ENCODE results near the gene ST8SIA6.

The ST8SIA6 gene

GRCh38 chr10:17383801-17384555 is 70.4 kb downstream of the ST8SIA6 start:
- DNase-seq = no peak

DNA sequence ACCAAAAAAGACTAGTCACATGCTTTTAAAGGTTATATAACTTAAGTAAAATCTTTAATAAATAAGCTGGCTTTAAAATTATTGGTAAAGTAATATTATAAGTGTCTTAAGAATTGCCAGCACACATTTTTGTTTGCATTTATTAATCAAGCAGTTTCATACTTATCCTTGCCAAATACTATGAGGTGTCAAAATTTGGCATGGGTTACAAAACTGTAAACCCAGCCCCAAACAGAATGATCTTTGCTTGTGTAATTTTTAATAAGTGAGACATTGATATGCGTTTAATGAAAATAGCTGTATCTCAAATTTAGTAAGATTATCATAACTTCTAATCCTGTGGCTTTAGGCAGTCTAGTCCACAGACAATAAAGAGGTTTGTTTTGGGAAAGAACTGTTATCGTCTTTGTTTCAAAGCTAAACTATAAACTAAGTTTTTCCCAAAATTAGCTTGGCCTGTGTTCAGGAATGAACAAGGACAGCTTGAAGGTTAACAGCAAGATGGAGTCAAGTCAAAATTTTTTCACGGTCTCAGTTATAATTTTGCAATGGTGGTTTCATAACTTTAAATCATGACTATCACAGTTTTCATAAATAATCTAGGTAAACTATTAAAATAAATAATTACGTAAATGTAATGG is 72.8 kb downstream of the ST8SIA6 start:
- DNase-seq = no peak

DNA sequence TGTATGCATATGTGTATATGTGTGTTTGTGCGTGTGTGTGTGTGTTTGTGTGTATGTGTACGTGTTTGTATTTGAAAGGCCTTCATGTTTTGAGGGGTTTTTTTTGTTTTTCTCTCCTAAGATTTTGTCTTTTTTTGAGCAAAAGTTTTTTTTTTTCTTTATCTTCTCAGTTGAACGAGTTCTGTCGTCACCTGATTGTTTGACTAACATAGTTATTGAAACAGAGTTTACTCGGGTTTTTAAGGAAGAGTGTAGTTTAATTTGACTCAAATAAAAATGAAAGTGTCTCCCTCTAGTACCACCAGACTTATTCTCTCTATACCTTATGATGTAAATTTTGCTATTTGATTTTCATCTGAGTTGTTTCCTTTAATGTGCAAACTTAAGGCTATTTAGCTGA is 73.5 kb downstream of the ST8SIA6 start:
- no peak for DNase-seq

- no peak for DNase-seq
Measured at GRCh38 chr10:17380016-17380415, 74.4 kb downstream of the ST8SIA6 start.

DNA sequence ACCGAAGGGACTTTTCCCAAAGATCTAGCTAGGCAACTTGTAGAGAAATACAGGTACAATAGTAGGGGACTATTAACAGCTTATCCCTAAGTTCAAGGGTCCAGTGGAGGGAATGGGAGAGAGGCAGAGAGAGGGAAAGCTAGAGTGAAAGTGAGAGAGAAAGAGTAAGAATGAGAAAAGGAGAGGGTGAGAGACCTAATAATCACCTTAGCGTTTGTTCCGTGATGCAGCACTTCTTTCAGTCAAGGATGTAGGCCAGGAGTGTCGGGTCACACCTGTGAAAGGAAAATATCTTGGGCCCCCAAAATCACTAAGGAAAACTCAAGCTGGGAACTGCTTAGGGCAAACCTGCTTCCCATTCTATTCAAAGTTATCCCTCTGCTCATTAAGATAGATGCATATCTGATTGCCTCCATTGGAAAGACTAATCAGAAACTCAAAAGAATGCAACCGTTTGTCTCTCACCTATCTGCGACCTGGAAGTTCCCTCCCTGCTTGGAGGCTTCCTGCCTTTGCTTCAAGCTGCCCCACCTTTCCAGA is 75.2 kb downstream of the ST8SIA6 start:
- no peak for DNase-seq

DNA sequence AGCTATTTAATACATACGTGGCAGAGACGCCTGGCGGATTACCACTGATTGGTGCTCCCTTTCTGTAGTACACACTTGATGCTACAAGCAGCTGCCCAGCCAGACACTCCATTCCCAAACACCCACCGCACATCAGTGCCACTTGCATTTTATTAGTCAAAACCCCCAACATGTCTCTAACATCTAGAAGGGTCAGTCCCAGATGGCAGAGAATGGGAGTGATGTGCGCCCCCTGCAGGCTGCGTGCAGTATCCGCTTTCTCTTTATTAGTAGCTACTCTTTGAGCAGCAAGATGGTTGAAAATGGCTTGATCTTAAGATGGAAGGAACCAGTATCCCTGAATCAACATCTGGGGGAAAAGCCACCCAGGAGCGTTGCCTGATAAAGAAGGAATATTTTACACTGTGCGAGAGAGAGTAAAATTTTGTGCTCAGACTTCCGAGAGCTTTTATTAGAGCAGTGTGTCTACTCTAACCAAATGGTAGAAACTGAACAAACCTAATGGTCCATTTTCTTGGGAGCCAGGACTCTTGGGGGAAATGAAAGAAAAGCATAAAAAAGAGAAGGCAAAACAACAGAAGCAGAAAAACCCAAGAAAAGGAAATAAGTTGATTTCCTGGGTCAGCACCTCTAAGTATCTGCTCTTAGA is 78.3 kb downstream of the ST8SIA6 start:
- DNase-seq = no peak

GRCh38 chr10:17368708-17369272 is 85.6 kb downstream of the ST8SIA6 start:
- no peak for DNase-seq

GRCh38 chr10:17366705-17367104 is 87.7 kb downstream of the ST8SIA6 start:
- no peak for DNase-seq

- no peak for DNase-seq
Measured at GRCh38 chr10:17365402-17365801, 89.0 kb downstream of the ST8SIA6 start.

- no peak for DNase-seq
Measured at GRCh38 chr10:17358461-17358860, 95.9 kb downstream of the ST8SIA6 start.

GRCh38 chr10:17357781-17358180 is 96.6 kb downstream of the ST8SIA6 start:
- no peak for DNase-seq

DNA sequence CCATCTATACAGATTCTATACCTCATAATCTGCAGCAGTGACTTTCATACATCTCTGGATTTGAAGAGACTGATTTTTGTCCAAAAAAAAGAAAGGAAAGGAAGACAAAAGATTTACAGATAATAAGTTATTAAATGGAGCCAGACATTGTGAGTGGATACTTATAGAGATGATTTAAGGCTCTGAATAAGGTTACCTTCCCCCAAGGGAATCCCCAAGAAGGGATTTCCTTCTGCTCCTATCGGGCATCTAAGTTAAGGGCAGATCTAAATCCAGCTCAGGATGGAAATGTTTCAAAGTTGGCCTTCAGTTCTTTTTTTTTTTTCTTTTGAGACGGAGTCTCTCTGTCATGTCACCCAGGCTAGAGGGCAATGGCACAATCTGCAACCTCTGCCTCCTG is 97.6 kb downstream of the ST8SIA6 start:
- no peak for DNase-seq

- DNase-seq = no peak
Measured at GRCh38 chr10:17354781-17355180, 99.6 kb downstream of the ST8SIA6 start.

DNA sequence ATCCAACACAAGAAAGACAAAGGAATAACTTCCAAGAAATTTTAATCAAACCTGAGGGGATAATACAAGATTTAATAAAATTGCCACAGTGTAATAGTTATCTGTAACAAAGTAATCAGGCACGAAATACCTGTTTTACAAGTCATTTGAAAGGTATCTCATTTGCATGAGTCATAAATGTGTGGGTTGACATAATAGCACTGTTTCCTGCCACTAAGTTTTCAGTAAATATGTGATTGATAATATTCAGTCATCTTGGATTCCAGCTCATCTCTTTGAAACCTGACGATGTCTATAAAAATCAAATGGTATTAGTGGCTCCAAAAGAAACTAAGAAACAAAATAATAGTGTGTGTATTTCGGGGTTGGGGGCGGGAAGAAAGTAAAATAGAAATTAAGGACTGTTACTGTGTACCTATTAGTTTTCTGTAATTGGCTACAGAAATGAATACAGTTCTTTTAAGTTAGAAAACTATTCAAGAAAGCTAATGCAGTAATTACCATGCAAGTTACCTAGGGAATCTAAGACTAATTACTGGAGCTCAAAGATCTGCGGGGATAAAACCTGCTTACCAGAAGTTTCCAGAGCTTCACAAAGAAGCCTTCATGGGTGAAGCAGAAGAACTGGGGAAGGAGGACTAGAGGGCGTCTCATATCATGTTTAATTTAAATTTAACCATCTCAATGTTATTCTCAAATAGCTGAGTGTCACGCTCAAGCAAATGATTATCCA is 100.7 kb downstream of the ST8SIA6 start:
- no peak for DNase-seq

DNA sequence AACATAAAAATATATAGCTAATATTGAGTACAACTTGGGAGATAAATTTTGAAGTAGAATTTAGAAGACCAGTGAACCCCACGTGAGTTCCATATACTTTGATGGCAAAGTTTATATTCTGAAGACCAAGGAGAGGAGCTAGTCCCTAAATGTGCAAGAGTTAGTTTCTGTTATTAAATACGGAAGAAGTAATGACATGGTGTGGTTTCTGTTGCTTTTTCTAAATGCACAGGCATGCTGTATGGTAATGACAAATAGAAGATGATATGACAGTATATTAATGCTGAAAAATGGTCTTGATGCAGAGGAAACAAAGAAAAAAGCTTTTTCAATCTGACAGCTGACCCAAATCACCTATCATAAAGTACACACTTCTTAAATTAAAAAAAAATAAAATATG is 101.8 kb downstream of the ST8SIA6 start:
- no peak for DNase-seq

DNA sequence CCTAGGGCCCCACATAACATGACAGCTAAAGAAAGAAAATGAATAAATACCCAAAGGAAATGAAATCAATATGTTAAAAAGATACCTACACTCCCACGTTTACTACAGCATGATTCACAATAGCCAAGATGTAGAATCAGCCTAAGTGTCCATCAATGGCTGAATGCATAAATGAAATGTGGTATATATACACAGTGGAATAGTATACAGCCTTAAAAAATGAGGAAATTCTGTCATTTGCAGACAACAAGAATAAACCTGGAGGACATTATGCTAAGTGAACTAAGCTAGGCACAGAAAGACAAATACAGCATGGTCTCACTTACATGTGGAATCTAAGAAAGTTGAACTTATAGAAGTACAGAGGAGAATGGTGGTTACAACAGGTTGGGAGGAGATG is 102.9 kb downstream of the ST8SIA6 start:
- DNase-seq = no peak

DNA sequence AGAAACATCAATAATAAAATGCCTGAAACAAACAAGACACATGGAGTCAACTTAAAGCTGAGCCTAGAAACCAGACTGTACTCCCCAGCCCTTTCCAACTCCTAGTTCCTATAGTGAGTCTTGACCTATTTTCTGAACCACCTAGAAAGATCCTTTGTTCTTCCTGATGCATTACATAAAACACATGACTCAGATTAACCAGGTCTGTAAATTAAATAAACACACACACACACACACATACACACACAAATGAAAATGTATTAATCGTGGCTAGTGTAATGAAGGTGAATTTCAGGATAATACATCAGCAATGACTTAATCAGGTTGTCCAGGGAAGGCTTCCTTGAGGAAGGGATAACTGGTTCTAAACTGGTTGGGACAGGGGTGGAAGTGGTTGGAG is 104.7 kb downstream of the ST8SIA6 start:
- DNase-seq = no peak

DNA sequence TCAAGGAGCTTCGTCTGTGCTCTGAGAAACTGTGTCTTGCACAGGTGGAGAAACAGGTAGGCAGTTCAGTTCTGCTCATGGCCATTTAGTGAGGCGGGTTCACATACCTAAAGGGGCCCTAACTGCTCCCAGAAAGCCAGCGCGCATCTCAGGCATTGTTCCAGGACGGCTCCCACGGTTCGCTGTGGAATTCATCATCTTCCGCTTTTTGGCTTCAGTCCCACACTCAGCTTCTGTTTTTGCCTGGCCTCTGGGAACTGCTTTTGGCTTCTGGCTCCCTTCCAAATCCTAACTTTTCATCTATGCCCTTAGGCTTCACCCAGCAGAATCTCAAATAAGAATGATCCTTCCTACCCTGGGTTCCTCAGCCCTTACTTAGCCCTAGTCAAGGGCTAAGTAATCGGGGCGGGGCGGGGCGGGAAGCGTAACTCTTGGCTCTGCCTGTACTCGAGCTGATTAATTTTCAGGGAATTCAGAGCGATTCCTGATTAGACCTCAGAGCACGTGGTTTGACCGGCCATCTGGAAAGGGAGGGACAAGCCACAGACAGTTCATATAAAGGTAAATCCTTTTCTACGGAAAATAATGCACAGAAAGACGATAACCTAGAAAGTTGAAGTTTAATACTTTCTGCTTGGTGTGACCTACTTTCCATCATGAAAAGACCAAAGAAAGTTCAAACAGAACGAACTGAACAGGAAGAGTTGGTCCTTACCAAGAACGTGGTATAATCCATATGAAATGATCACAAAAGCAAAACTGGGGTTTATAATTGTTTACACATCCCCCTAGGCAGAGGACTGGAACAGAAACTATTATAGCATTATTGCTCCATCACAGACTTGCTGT is 105.7 kb downstream of the ST8SIA6 start:
- peak; percentile 75 for DNase-seq

- DNase-seq = no peak
Measured at GRCh38 chr10:17348011-17348500, 106.3 kb downstream of the ST8SIA6 start.

DNA sequence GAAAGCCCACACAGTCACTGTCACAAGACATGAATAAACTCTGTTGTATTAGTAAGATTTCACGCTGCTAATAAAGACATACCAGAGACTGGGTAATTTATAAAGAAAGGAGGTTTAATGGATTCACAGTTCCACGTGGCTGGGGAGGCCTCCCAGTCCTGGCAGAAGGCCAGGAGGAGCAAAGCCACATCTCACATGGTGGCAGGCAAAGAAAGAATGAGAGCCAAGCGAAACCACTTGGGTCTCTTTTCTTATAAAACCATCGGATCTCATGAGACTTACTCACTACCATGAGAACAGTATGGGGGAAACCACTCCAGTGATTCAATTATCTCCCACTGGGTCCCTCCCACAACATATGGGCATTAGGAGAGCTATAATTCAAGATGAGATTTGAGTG is 110.2 kb downstream of the ST8SIA6 start:
- DNase-seq = no peak

DNA sequence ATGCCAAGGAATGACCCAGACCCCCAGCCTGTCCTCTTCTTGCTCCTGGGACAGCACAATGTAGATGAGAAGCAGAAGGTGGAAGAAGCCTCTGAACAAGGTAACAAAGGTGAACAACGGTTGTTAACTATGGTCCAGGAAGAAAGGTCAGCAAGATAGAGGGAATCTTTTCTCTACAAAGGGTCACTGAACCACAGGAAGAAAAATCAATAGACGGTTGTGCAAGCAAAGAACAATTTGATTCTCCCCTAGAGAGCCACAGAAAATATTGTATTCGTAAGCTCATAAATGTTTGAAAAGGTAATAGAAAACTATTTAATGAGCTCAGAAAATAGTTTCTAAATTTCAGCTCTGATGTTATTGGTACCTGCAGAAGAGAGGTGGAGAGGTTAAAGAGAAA is 111.3 kb downstream of the ST8SIA6 start:
- DNase-seq = no peak

Measured in femur (tissue), 1 donor.